IMR-90 (cell line): Measurements from ENCODE around the gene DGLUCY. TPM values are rescaled to one million over a fixed set of nuclear protein-coding genes. Genes with fewer than 3 reads are reported as not detected.

Experiments used
- ATAC-seq: fragments of 200-7000 bp; cut with Tn5 transposase; 2 replicates; pipeline ENCODE4 v1.9.1; 2020; ENCODE audit warnings: low read depth, mild to moderate bottlenecking, moderate library complexity
- BruUV-seq: library from RNA; stranded (reverse); fragments of 400-500 nt; replicated peaks from 2 replicates; lab custom pipeline; 2021; lab: Mats Ljungman, UMichigan
- CTCF ChIA-PET: fragments of 300-600 bp; formaldehyde crosslinking; extraction: SDS; loops from one replicate; lab custom pipeline; 2021; ENCODE audit warnings: antibody characterized with exemption; lab: Yijun Ruan, JAX
- POLR2A ChIA-PET: fragments of 300-600 bp; sonication (Branson Sonifier 250); formaldehyde crosslinking; loops from one replicate; lab custom pipeline; 2022; ENCODE audit warnings: antibody characterized with exemption; ENCODE audit not compliant: unreplicated experiment; lab: Charles Lee
- DNase-seq: peaks from one replicate; pipeline ENCODE4 v3.0.0; 2013
- H2AFZ ChIP-seq: replicated peaks from 2 replicates; pipeline ENCODE3; 2013; ENCODE audit warnings: low read length, mild to moderate bottlenecking; ENCODE audit not compliant: poor library complexity
- H2AK5ac ChIP-seq: 2 replicates; pipeline ENCODE4 v1.6.1; 2013; ENCODE audit warnings: low read depth, low read length, inconsistent platforms
- H2AK9ac ChIP-seq: replicated peaks from 2 replicates; pipeline ENCODE3; 2013; ENCODE audit warnings: mild to moderate bottlenecking, low read depth, low read length, moderate library complexity; ENCODE audit not compliant: poor library complexity
- H2BK120ac ChIP-seq: 2 replicates; pipeline ENCODE4 v1.6.1; 2013; ENCODE audit warnings: low read depth, low read length, inconsistent platforms
- H2BK15ac ChIP-seq: 3 replicates; pipeline ENCODE4 v1.6.1; 2013; ENCODE audit warnings: low read depth, low read length, inconsistent platforms
- H2BK20ac ChIP-seq: 2 replicates; pipeline ENCODE4 v1.6.1; 2013; ENCODE audit warnings: low read depth, mild to moderate bottlenecking, inconsistent platforms, low read length, moderate library complexity
- H2BK5ac ChIP-seq: 2 replicates; pipeline ENCODE4 v1.6.1; 2013; ENCODE audit warnings: mild to moderate bottlenecking, low read depth, low read length, inconsistent platforms; ENCODE audit not compliant: poor library complexity, severe bottlenecking
- H3K14ac ChIP-seq: replicated peaks from 2 replicates; pipeline ENCODE4 v1.6.1; 2013; ENCODE audit warnings: low read depth, low read length, inconsistent platforms
- H3K18ac ChIP-seq: 2 replicates; pipeline ENCODE4 v1.6.1; 2013; ENCODE audit warnings: low read depth, low read length, control low read depth
- H3K23ac ChIP-seq: 2 replicates; pipeline ENCODE4 v1.6.1; 2013; ENCODE audit warnings: low read depth, low read length, inconsistent platforms
- H3K27ac ChIP-seq: 2 replicates; pipeline ENCODE4 v1.5.1; 2013; ENCODE audit warnings: mild to moderate bottlenecking, control low read depth, low read length; ENCODE audit not compliant: insufficient read depth
- H3K27me3 ChIP-seq: 2 replicates; pipeline ENCODE4 v1.6.1; 2013; ENCODE audit warnings: low read length; ENCODE audit not compliant: control insufficient read depth, insufficient read depth
- H3K36me3 ChIP-seq: 2 replicates; pipeline ENCODE4 v1.6.1; 2013; ENCODE audit warnings: low read length, mixed read lengths; ENCODE audit not compliant: control insufficient read depth, insufficient read depth
- H3K4ac ChIP-seq: 2 replicates; pipeline ENCODE4 v1.6.1; 2013; ENCODE audit warnings: low read depth, low read length, inconsistent platforms
- H3K4me1 ChIP-seq: 2 replicates; pipeline ENCODE4 v1.6.1; 2013; ENCODE audit warnings: low read length, mixed read lengths; ENCODE audit not compliant: control insufficient read depth, insufficient read depth
- H3K4me2 ChIP-seq: 2 replicates; pipeline ENCODE4 v1.6.1; 2013; ENCODE audit warnings: low read depth, mild to moderate bottlenecking, control low read depth, low read length, moderate library complexity
- H3K4me3 ChIP-seq: 2 replicates; pipeline ENCODE4 v1.5.1; 2013; ENCODE audit warnings: low read depth, mild to moderate bottlenecking, control low read depth, low read length, moderate library complexity; ENCODE audit not compliant: insufficient read depth
- H3K56ac ChIP-seq: 2 replicates; pipeline ENCODE4 v1.6.1; 2013; ENCODE audit warnings: low read length, inconsistent platforms; ENCODE audit not compliant: insufficient read depth; ENCODE audit errors: extremely low read depth
- H3K79me1 ChIP-seq, 2 experiments: 2 replicates each; pipeline ENCODE4 v1.6.1; 2013; ENCODE audit warnings: low read length in 2 of 2, inconsistent platforms in 1 of 2, low read depth in 1 of 2
- H3K9ac ChIP-seq: 2 replicates; pipeline ENCODE4 v1.6.1; 2013; ENCODE audit warnings: low read depth, low read length, control low read depth
- H3K9me1 ChIP-seq: 2 replicates; pipeline ENCODE4 v1.6.1; 2013; ENCODE audit warnings: low read length, inconsistent platforms; ENCODE audit not compliant: insufficient read depth
- H3K9me3 ChIP-seq: 2 replicates; pipeline ENCODE4 v1.6.1; 2013; ENCODE audit warnings: low read length; ENCODE audit not compliant: control insufficient read depth, insufficient read depth
- H4K20me1 ChIP-seq: 2 replicates; pipeline ENCODE4 v1.6.1; 2013; ENCODE audit warnings: low read length, inconsistent platforms; ENCODE audit not compliant: insufficient read depth
- H4K5ac ChIP-seq: 2 replicates; pipeline ENCODE4 v1.6.1; 2013; ENCODE audit warnings: mild to moderate bottlenecking, low read depth, low read length, control low read depth
- H4K8ac ChIP-seq, 2 experiments: 2 replicates each; pipeline ENCODE4 v1.6.1; 2013; ENCODE audit warnings: low read depth in 2 of 2, low read length in 2 of 2, control low read depth in 1 of 2, inconsistent platforms in 1 of 2
- H4K91ac ChIP-seq: 2 replicates; pipeline ENCODE4 v1.6.1; 2013; ENCODE audit warnings: low read depth, low read length, inconsistent platforms; ENCODE audit not compliant: insufficient read depth
- BHLHE40 ChIP-seq: fragments of 150-350 bp; IDR thresholded peaks from 2 replicates; pipeline ENCODE4 v1.6.1; 2016; ENCODE audit warnings: mild to moderate bottlenecking, low read depth, low read length
- CEBPB ChIP-seq: IDR thresholded peaks from 2 replicates; pipeline ENCODE4 v1.6.1; 2012; ENCODE audit warnings: low read depth, low read length, improper control_type of control experiment
- CHD1 ChIP-seq: IDR thresholded peaks from 2 replicates; pipeline ENCODE4 v1.6.1; 2012; ENCODE audit warnings: low read depth, low read length, improper control_type of control experiment
- CTCF ChIP-seq: conservative IDR thresholded peaks from 2 replicates; pipeline ENCODE4 v1.5.1; 2012; ENCODE audit warnings: mild to moderate bottlenecking, low read depth, low read length, improper control_type of control experiment
- ELK1 ChIP-seq: fragments of 150-350 bp; IDR thresholded peaks from 2 replicates; pipeline ENCODE4 v1.6.1; 2016; ENCODE audit warnings: low read depth, mild to moderate bottlenecking, low read length, moderate library complexity, borderline replicate concordance
- FOS ChIP-seq: fragments of 150-350 bp; IDR thresholded peaks from 2 replicates; pipeline ENCODE4 v1.6.1; 2016; ENCODE audit warnings: low read depth, low read length
- MAFK ChIP-seq: IDR thresholded peaks from 2 replicates; pipeline ENCODE4 v1.6.1; 2012; ENCODE audit warnings: low read depth, low read length, improper control_type of control experiment
- MAZ ChIP-seq: IDR thresholded peaks from 2 replicates; pipeline ENCODE4 v1.6.1; 2012; ENCODE audit warnings: low read depth, mild to moderate bottlenecking, low read length, improper control_type of control experiment, moderate library complexity, borderline replicate concordance
- MXI1 ChIP-seq: IDR thresholded peaks from 2 replicates; pipeline ENCODE4 v1.6.1; 2012; ENCODE audit warnings: low read depth, mild to moderate bottlenecking, low read length, moderate library complexity, borderline replicate concordance
- NFE2L2 ChIP-seq: fragments of 150-350 bp; IDR thresholded peaks from 2 replicates; pipeline ENCODE4 v1.6.1; 2016; ENCODE audit warnings: low read depth, mild to moderate bottlenecking, low read length
- POLR2A ChIP-seq: IDR thresholded peaks from 2 replicates; pipeline ENCODE4 v1.6.1; 2012; ENCODE audit warnings: mild to moderate bottlenecking, low read depth, low read length
- RAD21 ChIP-seq: IDR thresholded peaks from 2 replicates; pipeline ENCODE4 v1.6.1; 2012; ENCODE audit warnings: low read length, improper control_type of control experiment
- RCOR1 ChIP-seq: IDR thresholded peaks from 2 replicates; pipeline ENCODE4 v1.6.1; 2012; ENCODE audit warnings: mild to moderate bottlenecking, low read length, improper control_type of control experiment; ENCODE audit not compliant: insufficient replicate concordance
- RFX5 ChIP-seq: IDR thresholded peaks from 2 replicates; pipeline ENCODE4 v1.8.0; 2012; ENCODE audit warnings: low read depth, mild to moderate bottlenecking, low read length, moderate library complexity
- SMC3 ChIP-seq: fragments of 150-350 bp; IDR thresholded peaks from 2 replicates; pipeline ENCODE4 v1.6.1; 2016; ENCODE audit warnings: low read depth, mild to moderate bottlenecking, antibody characterized with exemption, low read length, moderate library complexity
- USF2 ChIP-seq: fragments of 150-350 bp; IDR thresholded peaks from 2 replicates; pipeline ENCODE4 v1.6.1; 2017; ENCODE audit warnings: mild to moderate bottlenecking, antibody characterized with exemption, low read length, low read depth
- WGBS, 2 experiments: methylation state at CpG; one replicate each; pipeline versions ENCODE4 v1.1.5 to v1.1.7; 2013; ENCODE audit warnings: missing lambda C conversion rate in 2 of 2; ENCODE audit not compliant: insufficient read length in 1 of 2; ENCODE audit errors: extremely low coverage in 2 of 2; 5-methylcytosine and 5-hydroxymethylcytosine counted together
- dilution Hi-C: fragments of 300-500 bp; cut with HindIII; formaldehyde crosslinking; loops from one replicate; pipeline ENCODE4 v1.14.3; 2018; ENCODE audit warnings: low sequenced_read_pairs; ENCODE audit not compliant: unreplicated experiment
- in situ Hi-C: fragments of 300-500 bp; cut with MboI; formaldehyde crosslinking; loops from 3 replicates; pipeline ENCODE4 v1.14.3; 2019; ENCODE audit warnings: low sequenced_read_pairs, inconsistent platforms, mixed read lengths
- intact Hi-C: fragments of 100-400 bp; cut with micrococcal nuclease; formaldehyde crosslinking; loops from 2 replicates; pipeline ENCODE4 v1.10.0; 2022
- polyA plus RNA-seq, 3 experiments: library from polyadenylated mRNA; depleted of rRNA; stranded (reverse); fragments of >200 nt; gene quantifications; 2 replicates each; pipeline ENCODE4 v1.2.3, GENCODE V29; 2012; ENCODE audit warnings: low replicate concordance in 1 of 3
- total RNA-seq: library from RNA; depleted of rRNA; stranded (reverse); fragments of >200 nt; gene quantifications from 2 replicates; pipeline ENCODE4 v1.2.3, GENCODE V29; 2012

DGLUCY gene
- total and polyA plus RNA-seq, 2 of the 4 experiments (the other 2 are of a cell fraction) = 8.5 to 13.3 TPM

GRCh38 chr14:91229005-91229382 is 115.1 kb downstream of the DGLUCY start:
- TF ChIP-seq FOS (no peak), USF2 (no peak), MXI1 (no peak), MAZ (no peak), MAFK (no peak), RFX5 (no peak), SMC3 (no peak), RAD21 (no peak), CTCF (no peak), NFE2L2 (no peak), ELK1 (no peak), POLR2A (no peak), CHD1 (no peak), BHLHE40 (no peak), CEBPB (no peak), RCOR1 (no peak)
- Histone ChIP-seq H2AFZ (peak overlapping the region; percentile 76), H3K14ac (peak overlapping the region; percentile 74; the same call in 1 of the 2 replicates), H2AK5ac (peak overlapping the region; percentile 57; the same call in 1 of the 2 replicates), H3K4ac (peak overlapping the region; percentile 60), H3K9me1 (peaks cover 27% of the 10 kb centered on the region), H3K4me3 (no peak overlapping the region), H3K56ac (no peak overlapping the region), H3K18ac (no peak overlapping the region), H3K23ac (peak overlapping the region; percentile 62), H2AK9ac (peak overlapping the region; percentile 80), H2BK5ac (peak overlapping the region; percentile 15), H4K20me1 (no peaks in the 10 kb centered on the region), H4K91ac (no peak overlapping the region), H2BK120ac (peak overlapping the region; percentile 32), H3K79me1 (peaks cover 0 to 4% of the 10 kb centered on the region in 2 experiments; a peak in 1 of 4 replicates), H4K8ac (no peak overlapping the region), H3K9me3 (peaks cover 2% of the 10 kb centered on the region; the same call in 1 of the 2 replicates), H3K27me3 (no peaks in the 10 kb centered on the region), H3K36me3 (peaks cover 1% of the 10 kb centered on the region; the same call in 1 of the 2 replicates), H4K5ac (no peak overlapping the region), H3K27ac (no peak overlapping the region), H3K4me2 (no peak overlapping the region), H3K4me1 (peaks cover 6% of the 10 kb centered on the region), H2BK15ac (0 out of 3 replicates have a peak overlapping the region, but pooled peaks have one; percentile 35), H2BK20ac (peak overlapping the region; percentile 66), H3K9ac (no peak overlapping the region)
- DNase-seq = no peak
- POLR2A ChIA-PET = no interaction called here
- no peak for ATAC-seq
- in situ Hi-C loops = no loop called here
- 100% methylated on average over 1 of the region's 1 CpG; no CpG with 5 or more reads in 1 of the 2 experiments for WGBS, 2 experiments
- CTCF ChIA-PET = interaction anchor here (2.0 kb wide), 1 partner anchor 14 kb away, joined by 4 read pairs; no protein-coding TSS in a partner anchor
- intact Hi-C loops = no loop called here
- dilution Hi-C loops = no loop called here
- no TSS peak for BruUV-seq
